ENCODE results near the gene APBB2.

Gene APBB2

GRCh38 chr4:40881096-40881495, 333.2 kb downstream of the APBB2 start:
- DNase-seq: no peak

DNA sequence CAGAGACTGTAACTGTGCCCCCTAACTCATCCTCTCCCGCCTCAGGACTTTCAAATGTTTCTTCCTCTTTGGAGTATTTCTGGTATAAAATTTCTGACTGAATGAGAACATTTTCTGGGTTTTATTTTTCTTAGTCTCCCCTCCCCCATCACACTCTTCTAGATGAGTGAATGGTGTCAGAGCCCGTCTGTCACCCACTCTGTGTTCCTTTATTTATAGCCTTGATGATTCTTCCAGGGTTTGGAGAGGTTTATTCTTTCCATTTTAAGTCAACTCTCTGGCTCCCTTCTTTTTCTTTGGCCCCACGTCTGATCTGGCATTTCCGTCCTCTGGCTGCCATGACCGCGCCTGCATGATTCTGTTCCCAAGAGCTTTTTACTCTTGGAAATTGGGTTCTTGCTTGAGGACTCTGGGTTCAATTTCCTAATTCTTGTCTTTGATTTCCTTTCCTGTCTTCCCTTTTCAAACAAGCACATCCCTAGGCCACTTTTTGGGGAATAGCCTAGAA, 335.7 kb downstream of the APBB2 start:
- DNase-seq: no peak

DNA sequence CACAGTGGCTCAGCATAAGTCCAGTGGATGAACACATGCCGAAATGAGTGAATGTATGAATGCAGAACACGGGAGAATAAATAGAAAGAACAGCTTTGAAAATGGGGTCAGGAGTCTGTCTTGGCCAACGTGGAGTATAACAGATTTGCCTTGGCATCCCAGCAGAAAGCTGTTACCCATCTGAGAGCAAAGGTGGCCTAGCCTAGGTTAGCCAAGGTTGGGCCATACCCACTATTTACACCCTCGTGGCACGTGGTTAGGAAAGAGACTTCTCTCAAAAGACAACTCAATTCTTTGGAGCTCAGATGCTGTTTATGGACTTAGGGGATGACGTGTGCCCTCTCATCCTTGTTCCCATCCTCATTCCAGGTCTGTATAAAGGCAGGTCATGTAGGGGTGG, 337.3 kb downstream of the APBB2 start:
- no peak for DNase-seq

GRCh38 chr4:40875507-40876150, 338.7 kb downstream of the APBB2 start:
- DNase-seq: no peak

DNA sequence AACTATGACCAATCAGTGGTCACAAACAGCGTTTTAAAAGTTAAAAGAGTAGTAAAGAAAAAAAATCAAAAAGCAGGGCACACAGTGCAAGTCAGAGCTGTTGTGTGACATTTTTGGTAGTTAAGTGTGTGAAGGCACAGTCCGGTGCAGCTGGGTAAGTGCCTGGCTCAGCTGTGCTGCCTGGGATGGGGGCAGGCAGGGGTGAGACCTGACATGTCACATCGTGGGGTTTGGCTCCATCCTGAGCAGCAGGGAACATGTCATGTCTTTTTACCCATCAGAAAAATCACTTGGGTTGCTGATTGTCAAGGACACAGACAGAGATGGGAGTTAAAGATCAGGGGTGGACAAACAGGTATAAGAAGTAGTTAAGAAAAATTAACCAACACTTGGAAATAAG, 339.4 kb downstream of the APBB2 start:
- DNase-seq: no peak

DNA sequence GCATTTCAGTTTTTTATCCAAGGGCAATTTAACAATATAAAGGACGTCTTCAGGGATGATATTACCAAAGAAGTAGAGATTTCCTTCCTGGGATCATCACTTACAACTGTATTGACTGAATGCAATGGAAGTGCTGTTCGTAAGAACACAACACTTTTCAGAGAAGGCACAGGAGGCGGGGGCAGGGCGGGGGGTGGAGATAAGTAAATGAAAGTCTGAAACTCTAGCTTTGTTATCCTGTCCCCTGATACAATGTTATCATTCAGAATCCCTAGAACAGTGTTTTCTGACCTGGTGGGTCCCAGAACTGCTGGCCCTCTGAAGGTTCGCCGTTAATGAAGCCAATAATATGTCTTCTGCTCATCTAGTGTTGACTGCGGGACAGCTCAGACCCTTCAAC, 340.0 kb downstream of the APBB2 start:
- no peak for DNase-seq

GRCh38 chr4:40871695-40872250, 342.6 kb downstream of the APBB2 start:
- no peak for DNase-seq

- no peak for DNase-seq
Observed at GRCh38 chr4:40870150-40870549, 344.2 kb downstream of the APBB2 start.

DNA sequence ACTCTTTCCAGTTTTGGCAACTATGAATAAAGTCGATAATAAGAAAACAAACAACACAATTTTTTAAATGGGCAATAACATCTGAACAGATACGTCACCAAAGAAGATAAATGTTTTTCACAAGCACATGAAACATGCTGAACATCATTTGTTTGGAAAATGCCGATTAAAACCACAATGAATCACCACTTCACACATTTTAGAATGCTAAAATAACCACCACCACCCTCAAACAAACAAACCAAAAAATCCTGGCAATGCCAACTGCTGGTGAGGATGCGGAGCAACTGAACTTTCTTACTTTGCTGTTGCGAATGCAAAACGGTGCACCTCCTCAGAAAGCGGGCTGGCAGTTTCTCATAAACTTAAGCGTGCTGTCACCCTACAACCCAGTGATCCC, 348.6 kb downstream of the APBB2 start:
- DNase-seq: no peak

DNA sequence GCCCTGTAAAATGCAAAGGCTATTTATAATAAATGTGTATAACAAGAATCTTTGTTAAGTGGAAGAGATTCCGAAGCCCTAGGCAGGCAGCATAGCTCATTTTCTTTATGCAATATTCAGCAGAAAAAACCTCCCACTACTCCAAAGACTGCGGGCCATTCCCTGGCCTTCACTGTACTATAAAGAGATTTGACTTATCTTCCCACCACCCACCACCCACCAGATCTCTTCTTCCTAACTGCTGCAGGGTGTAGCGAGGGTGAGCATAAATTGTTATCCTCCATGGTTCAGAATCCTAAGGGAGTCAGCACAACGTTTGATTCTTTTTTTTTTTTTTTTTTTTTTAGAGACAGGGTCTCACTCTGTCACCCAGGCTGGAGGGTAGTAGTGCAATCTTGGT, 349.8 kb downstream of the APBB2 start:
- DNase-seq: no peak

- no peak for DNase-seq
Observed at GRCh38 chr4:40858962-40859361, 355.4 kb downstream of the APBB2 start.

DNA sequence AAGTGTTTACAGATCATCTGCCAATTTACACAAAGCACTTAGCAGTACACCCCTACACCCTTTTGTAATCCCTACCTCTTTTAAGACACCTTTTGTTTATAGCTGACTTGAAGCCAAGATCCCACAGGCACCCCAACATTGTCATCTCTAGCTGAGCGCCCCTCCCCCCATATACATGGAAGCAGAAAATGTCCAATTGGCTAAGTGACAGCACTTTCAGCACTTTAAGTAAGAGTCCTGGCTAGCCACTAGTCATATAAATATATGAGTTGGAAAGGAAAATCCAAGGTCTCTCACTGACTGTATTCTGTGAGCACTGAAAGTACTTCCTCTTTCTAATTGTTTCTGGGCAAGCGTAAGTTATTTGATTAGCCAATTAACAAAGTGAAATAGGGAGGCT, 356.4 kb downstream of the APBB2 start:
- no peak for DNase-seq

DNA sequence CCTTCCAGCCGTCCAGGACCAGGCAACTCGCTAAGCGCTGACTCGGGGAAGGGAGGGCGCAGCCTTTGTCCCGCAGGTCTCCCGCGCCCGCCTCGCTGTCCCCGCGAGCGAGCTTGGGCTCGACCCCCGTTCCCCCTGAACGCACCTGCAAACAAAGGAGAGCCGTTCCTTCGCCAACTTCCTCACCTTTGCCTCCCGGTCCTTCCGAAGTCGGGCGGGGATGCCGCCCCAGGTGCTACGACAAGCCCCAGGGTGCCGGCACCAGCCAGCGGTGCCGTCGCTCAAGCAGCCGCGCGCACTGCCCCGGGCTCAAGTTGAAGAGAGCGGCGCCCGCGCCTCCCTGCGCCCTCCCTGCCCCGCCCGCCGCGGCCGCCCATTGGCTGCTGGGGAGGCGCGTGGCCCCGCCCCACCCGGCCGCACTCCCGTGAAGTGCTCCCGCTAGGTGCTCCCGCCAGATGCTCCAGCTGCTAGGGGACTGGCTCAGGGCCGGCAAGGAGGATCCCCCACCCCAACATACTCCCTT, 357.4 kb downstream of the APBB2 start:
- DNase-seq: peak; percentile 36

DNA sequence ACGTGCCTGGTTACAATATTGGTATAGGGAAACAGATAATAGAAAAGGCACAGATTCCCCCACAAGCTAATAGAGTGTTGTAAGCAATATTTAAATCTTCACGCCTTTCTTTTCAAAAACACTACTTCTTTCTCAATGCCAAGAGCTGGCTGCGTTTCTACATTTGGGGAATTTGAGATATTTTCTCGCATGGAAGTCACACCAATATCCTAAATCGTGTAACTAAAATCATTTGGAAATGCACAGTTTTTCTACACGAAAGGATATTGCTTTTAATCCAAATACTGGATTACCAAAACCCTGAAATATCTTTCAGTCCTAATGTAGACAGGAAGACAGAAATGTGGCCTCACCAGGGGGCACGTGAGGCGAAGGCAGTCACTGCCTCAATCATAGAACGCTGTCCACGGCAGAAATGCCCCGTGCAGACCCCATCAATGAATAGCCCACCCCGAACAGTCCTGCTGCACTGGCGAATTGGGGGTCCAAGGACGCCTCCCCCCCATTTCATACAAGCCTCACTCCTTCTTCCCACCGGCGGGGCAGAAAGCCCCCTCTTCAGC, 358.0 kb downstream of the APBB2 start:
- no peak for DNase-seq

DNA sequence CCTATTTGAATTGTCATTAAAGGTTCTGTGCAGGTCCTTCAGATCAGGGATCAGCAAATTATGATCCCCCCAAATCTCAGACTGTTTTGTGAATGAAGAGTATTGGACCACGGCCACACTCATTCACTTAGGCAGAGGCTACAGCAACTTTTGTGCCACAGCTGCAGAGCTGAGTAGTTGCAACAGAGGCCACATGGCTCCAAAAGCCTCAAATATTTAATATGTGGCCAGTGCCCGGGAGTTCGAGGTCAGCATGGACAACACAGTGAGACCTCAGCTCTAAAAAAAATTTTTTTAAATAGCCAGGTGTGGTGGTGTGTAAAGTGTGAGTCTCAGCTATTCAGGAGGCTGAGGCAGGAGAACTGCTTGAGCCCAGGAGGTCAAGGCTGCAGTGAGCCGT, 363.8 kb downstream of the APBB2 start:
- DNase-seq: no peak

- no peak for DNase-seq
Observed at GRCh38 chr4:40848940-40849339, 365.4 kb downstream of the APBB2 start.

DNA sequence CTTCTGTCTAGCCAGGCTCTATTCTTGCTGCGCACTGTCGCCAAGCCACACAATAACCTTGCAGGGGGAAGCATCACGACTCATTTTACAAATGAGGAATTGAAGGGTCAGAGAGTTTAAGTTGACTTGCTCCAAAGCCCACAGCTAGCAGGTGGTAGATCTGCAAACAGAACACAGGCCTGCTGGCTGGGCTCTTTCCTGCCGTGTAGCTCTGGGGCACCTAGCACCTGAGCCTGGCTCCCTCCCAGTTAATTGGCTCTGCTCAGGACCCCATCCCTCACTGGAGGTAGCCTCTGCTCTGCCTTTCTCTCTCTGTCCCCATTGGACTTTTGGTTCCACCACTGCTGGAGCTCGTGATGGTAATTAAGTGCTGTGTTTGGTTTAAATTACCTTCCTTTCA, 366.1 kb downstream of the APBB2 start:
- DNase-seq: no peak

- DNase-seq: no peak
Observed at GRCh38 chr4:40846532-40846931, 367.8 kb downstream of the APBB2 start.

DNA sequence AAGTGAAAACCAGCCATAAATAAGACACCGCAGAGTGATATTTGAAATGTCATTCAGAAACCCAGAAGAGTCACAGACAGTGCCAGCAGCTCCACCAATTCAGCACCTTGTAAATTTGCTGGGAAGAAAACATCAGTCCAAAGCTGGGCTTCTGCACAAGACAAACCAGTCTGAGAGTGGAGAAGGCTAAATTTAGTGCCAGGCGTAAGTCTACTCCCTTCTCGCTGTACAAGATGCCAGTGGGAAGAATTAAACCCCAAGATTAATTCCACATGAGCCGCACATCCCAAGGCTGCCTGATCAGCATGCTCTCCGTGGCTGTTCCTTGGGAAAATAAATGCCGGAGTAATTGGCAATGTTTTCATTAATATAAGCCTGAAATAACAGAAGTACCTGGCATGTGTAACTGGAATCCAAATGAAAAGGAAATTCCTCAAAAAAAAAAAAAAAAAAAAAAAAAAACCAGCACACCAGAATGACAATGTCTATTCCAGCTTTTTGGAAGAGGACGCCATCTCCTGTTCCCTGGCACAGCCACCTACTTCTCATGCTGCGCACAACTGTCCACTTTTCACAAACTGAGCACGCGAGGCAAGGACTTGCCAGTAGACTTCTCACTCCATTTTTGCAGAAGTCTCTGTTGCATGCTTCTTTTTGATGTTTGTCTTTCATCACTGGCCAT, 369.0 kb downstream of the APBB2 start:
- no peak for DNase-seq

DNA sequence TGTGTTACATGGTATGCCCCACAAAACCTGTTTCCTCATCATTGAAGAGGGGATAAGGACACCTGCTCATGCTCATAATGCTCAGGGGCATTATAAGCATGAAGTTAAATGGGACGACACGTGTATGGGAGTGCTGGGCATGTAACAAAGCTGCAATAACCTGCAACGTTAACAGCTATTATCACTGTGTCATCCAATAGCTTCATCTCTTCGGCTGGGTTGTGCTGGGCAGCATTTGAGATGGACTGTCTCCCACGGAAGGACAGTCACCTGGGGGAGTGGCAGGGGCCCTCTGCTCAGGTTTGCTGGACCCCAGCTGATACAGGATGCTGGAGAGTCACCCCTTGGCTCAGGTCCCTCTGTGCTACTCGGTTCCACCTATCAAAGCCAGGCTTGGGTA, 370.1 kb downstream of the APBB2 start:
- no peak for DNase-seq

GRCh38 chr4:40843696-40844095, 370.6 kb downstream of the APBB2 start:
- DNase-seq: no peak

DNA sequence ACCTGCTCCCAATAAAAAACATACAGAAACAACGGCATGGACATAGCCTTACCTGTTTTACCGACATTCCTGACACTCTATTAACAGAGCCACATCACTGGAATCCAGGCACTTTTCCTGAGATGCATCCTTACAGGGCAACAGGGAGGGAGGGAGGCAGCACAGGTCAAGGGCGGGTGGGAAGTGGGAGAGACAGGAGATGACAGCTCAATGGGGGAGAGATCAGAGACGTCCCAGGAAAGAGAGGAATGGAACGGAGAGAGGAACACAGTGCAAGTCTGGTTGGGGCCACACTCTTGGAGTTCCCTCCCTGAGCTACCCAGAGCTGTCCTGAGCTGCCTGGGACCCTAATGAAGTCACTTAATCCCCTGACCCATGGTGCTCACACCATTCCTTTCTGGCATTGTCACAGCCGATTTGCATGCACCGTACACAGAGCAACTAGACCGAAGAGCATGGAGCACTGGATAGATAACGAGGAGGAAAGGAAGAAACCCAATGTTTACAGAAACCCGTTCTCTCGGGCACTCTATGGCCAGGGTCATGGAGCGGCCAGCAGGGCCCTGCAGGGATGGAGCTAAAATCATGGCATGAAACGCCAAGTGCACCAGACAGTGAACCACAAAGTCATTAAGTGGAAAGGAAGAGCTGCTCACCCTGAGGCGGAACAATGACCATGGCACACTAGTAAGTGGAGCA, 371.5 kb downstream of the APBB2 start:
- no peak for DNase-seq

DNA sequence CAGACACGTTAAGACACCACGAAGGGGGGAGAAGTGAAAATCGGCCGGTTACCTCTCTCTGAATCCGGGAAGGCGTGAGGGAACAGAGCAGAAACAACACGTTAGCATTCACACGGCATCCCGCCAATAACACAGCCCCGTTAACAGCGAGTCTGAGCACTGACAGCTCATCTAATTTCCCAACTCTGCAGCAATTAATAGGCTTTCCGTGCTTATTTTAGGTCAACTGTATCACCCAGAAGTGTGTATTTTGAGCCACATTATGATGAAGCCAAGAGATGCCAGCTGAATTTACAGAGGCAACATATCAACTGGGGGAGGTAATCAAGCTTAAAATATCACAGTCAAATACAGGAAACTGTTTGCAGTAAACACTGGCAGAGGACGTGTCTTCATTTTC, 372.0 kb downstream of the APBB2 start:
- DNase-seq: peak; percentile 9

All from NCI-H748 treated with DMSO at 0.1 percent for 48 hours (cell line).